GM19193 (cell line): ENCODE measurements around the gene ZPR1.

Experiments
- POLR2A ChIP-seq: IDR thresholded peaks from 4 replicates; pipeline ENCODE4 v1.6.1; 2011; ENCODE audit not compliant: insufficient read depth, insufficient read length; ENCODE audit errors: extremely low read depth

ZPR1 gene

GRCh38 chr11:116811194-116811593 lies 23.4 kb upstream of the ZPR1 start:
- no peak for TF ChIP-seq POLR2A

- no peak for TF ChIP-seq POLR2A
Observed at GRCh38 chr11:116808262-116809175, 20.7 kb upstream of the ZPR1 start.

- no peak for TF ChIP-seq POLR2A
Observed at GRCh38 chr11:116807601-116808261, 19.9 kb upstream of the ZPR1 start.

- no peak for TF ChIP-seq POLR2A
Observed at GRCh38 chr11:116804001-116804400, 16.2 kb upstream of the ZPR1 start.

GRCh38 chr11:116800610-116801009 lies 12.8 kb upstream of the ZPR1 start:
- TF ChIP-seq POLR2A, result no peak

GRCh38 chr11:116798368-116798767 lies 10.5 kb upstream of the ZPR1 start:
- TF ChIP-seq POLR2A, result no peak

GRCh38 chr11:116797816-116798215 lies 10.0 kb upstream of the ZPR1 start:
- no peak for TF ChIP-seq POLR2A

GRCh38 chr11:116796548-116796947 lies 8.7 kb upstream of the ZPR1 start:
- TF ChIP-seq POLR2A, result no peak

GRCh38 chr11:116794851-116795250 lies 7.0 kb upstream of the ZPR1 start:
- TF ChIP-seq POLR2A, result no peak

- TF ChIP-seq POLR2A, result no peak
Observed at GRCh38 chr11:116793772-116794097, 5.9 kb upstream of the ZPR1 start.

- TF ChIP-seq POLR2A, result no peak
Observed at GRCh38 chr11:116792869-116793771, 5.3 kb upstream of the ZPR1 start.

GRCh38 chr11:116792144-116792868 lies 4.5 kb upstream of the ZPR1 start:
- no peak for TF ChIP-seq POLR2A

GRCh38 chr11:116791813-116792143 lies 4.0 kb upstream of the ZPR1 start, which contains the start of gene APOA5:
APOA5 (minus strand) TSS chr11:116791879; CDS start chr11:116791860, 19 bp downstream.
- no peak for TF ChIP-seq POLR2A

GRCh38 chr11:116791002-116791812 lies 3.4 kb upstream of the ZPR1 start:
- no peak for TF ChIP-seq POLR2A
